Thyroid gland (tissue), 4 donors: ENCODE data around the gene CASP6.

Experiments used
- CTCF ChIP-seq, 6 experiments: fragments of 200-600 bp in 3 of 6; fragments of 450-650 bp in 3 of 6; sonication (generic) in 3 of 6; IDR thresholded peaks; one replicate each; pipeline ENCODE4 v1.5.1; 2016 to 2019; ENCODE audit warnings: antibody characterized with exemption in 6 of 6, mild to moderate bottlenecking in 2 of 6, inconsistent platforms in 1 of 6, moderate library complexity in 1 of 6
- POLR2A ChIP-seq, 2 donors: fragments of 450-650 bp; IDR thresholded peaks; one replicate each; pipeline ENCODE4 v1.6.1; 2017; ENCODE audit warnings: antibody characterized with exemption in 2 of 2, mild to moderate bottlenecking in 2 of 2, moderate library complexity in 1 of 2

- TF ChIP-seq CTCF (IDR thresholded peaks at IDR 0.05) (no peak), POLR2A (IDR thresholded peaks at IDR 0.05) (no peak)
These were observed 27.4 kb downstream of the CASP6 start for GRCh38 chr4:109675843-109676242.
